Psoas muscle (tissue), 8 donors: ENCODE data around the gene CD14. TPM values are rescaled to one million over a fixed set of nuclear protein-coding genes. Genes with fewer than 3 reads are reported as not detected.

Experiments used
- ATAC-seq, 4 donors: fragments of 200-7000 bp; cut with Tn5 transposase; one replicate each; pipeline ENCODE4 v1.9.1; 2020; ENCODE audit warnings: moderate library complexity in 3 of 4, mild to moderate bottlenecking in 2 of 4
- DNase-seq, 2 donors: peaks; one replicate each; pipeline ENCODE4 v3.0.0-alpha.2; 2020
- H3K27ac ChIP-seq: fragments of 200-600 bp; one replicate; pipeline ENCODE4 v1.8.0; 2022
- H3K27me3 ChIP-seq, 3 donors: fragments of 200-600 bp in 1 of 3; one replicate each; pipeline versions ENCODE4 v1.6.1 to v1.8.0; 2013 to 2022; ENCODE audit warnings: low read length in 2 of 3, mild to moderate bottlenecking in 2 of 3, moderate library complexity in 1 of 3; ENCODE audit not compliant: insufficient read depth in 3 of 3
- H3K36me3 ChIP-seq, 2 donors: fragments of 200-600 bp in 1 of 2; one replicate each; pipeline versions ENCODE4 v1.6.1 to v1.8.0; 2013 to 2022; ENCODE audit warnings: low read depth in 1 of 2, mild to moderate bottlenecking in 1 of 2, moderate library complexity in 1 of 2; ENCODE audit not compliant: insufficient read depth in 1 of 2
- H3K4me1 ChIP-seq: fragments of 200-600 bp; one replicate; pipeline ENCODE4 v1.8.0; 2022
- H3K4me3 ChIP-seq: fragments of 200-600 bp; one replicate; pipeline ENCODE4 v1.8.0; 2022; ENCODE audit warnings: mild to moderate bottlenecking
- H3K9me3 ChIP-seq: fragments of 200-600 bp; one replicate; pipeline ENCODE4 v1.8.0; 2022
- CTCF ChIP-seq: fragments of 200-600 bp; IDR thresholded peaks from one replicate; pipeline ENCODE4 v1.8.0; 2022; ENCODE audit warnings: antibody characterized with exemption
- WGBS, 3 donors: extraction: QIAGEN DNeasy Blood & Tissue Kit; methylation state at CpG; one replicate each; pipeline versions ENCODE4 v1.1.6 to v1.1.7; 2013; 5-methylcytosine and 5-hydroxymethylcytosine counted together
- intact Hi-C, 2 donors: fragments of 100-400 bp; cut with DNase I; formaldehyde crosslinking; loops; one replicate each; pipeline versions ENCODE4 v1.11.0 to v1.14.2; 2022
- polyA plus RNA-seq, 3 donors: library from polyadenylated mRNA; stranded (reverse); fragments of 200-250 nt; gene quantifications; one replicate each; pipeline ENCODE4 v1.2.3, GENCODE V29; 2013
- total RNA-seq, 4 donors: library from RNA; stranded (reverse); fragmentation: NEBNext Ultra II Directional in 2 of 4; extraction: Animal tissue kit (Norgen Biotek cat#: 25700) in 2 of 4; gene quantifications; one replicate each; pipeline versions ENCODE4 v1.2.1 to v1.2.4, GENCODE V29; 2021 to 2023
- donor health status: healthy with polysubstance abuse.
- donor health status: DM: no; HTN: no; CAD: no; lungs with moderate emphysema.
- donor health status: Bipolar disorder and iron deficiency.
- donor health status: healthy.
- donor health status: DM: yes; HTN: yes; CAD: no.
- donor health status: DM: no; HTN: no; CAD: no.
- donor health status: DM: no; HTN: no; CAD: no.
- donor health status: DM: yes; HTN: yes; CAD: no.

Gene CD14
- total and polyA plus RNA-seq, 7 donors, result 4.9 to 43.9 (median 13.9) TPM

GRCh38 chr5:140637371-140638100 lies 4.6 kb upstream of the CD14 start:
- intact Hi-C loops, result loop anchor here (2.0 to 10.0 kb wide), 5 partner anchors 70 to 265 kb away; partner anchors contain the start of genes EIF4EBP3 (in 2 of the 2), ANKHD1 (in 1 of the 2), APBB3 (in 1 of the 2) and SLC35A4 (in 1 of the 2)
- ATAC-seq (no peak), DNase-seq (no peak)
- Histone ChIP-seq H3K4me1 (peaks cover 13% of the 10 kb centered on the region), H3K4me3 (no peak overlapping the region), H3K27ac (no peak overlapping the region), H3K36me3 (peaks cover 0 to 16% of the 10 kb centered on the region in 2 donors), H3K9me3 (no peaks in the 10 kb centered on the region), H3K27me3 (no peaks in the 10 kb centered on the region)
- no peak for TF ChIP-seq CTCF
- 88 to 92% (median 90%) methylated on average over 10 of the region's 10 CpGs for WGBS, 3 donors

- DNase-seq (no peak), ATAC-seq (no peak)
- intact Hi-C loops, result loop anchor here (5.0 to 10.0 kb wide), 3 partner anchors 68 to 263 kb away; partner anchors contain the start of gene ANKHD1 (in 1 of the 2)
- Histone ChIP-seq H3K4me1 (peaks cover 13% of the 10 kb centered on the region), H3K4me3 (no peak overlapping the region), H3K9me3 (no peaks in the 10 kb centered on the region), H3K27ac (no peak overlapping the region), H3K27me3 (no peaks in the 10 kb centered on the region), H3K36me3 (no peaks in the 10 kb centered on the region)
- WGBS, 3 donors, result 85 to 91% (median 87%) methylated on average over 8 of the region's 8 CpGs
- TF ChIP-seq CTCF, result no peak
Measured at GRCh38 chr5:140635291-140636257, 2.6 kb upstream of the CD14 start.

- Histone ChIP-seq H3K9me3 (no peaks in the 10 kb centered on the region), H3K4me1 (peaks cover 5% of the 10 kb centered on the region), H3K4me3 (no peak overlapping the region), H3K27ac (no peak overlapping the region), H3K27me3 (no peaks in the 10 kb centered on the region), H3K36me3 (no peaks in the 10 kb centered on the region)
- 61 to 80% (median 65%) methylated on average over 3 of the region's 3 CpGs for WGBS, 3 donors
- ATAC-seq (no peak), DNase-seq (no peak)
- no peak for TF ChIP-seq CTCF
- intact Hi-C loops, result loop anchor here in 1 of 2 donors (5.0 to 10.0 kb wide), 2 partner anchors 37 to 229 kb away; partner anchors contain the start of gene ANKHD1
Measured at GRCh38 chr5:140634103-140634502, 1.1 kb upstream of the CD14 start.

GRCh38 chr5:140633501-140633900 lies 526 bp upstream of the CD14 start:
- 91 to 97% (median 95%) methylated on average over 2 of the region's 2 CpGs for WGBS, 3 donors
- no peak for DNase-seq
- Histone ChIP-seq H3K4me1 (peaks cover 5% of the 10 kb centered on the region), H3K27ac (no peak overlapping the region), H3K36me3 (no peaks in the 10 kb centered on the region), H3K9me3 (no peaks in the 10 kb centered on the region), H3K4me3 (peak overlapping the region; percentile 75), H3K27me3 (no peaks in the 10 kb centered on the region)
- ATAC-seq, result no peak
- intact Hi-C loops, result loop anchor here in 1 of 2 donors (5.0 to 10.0 kb wide), 2 partner anchors 36 to 229 kb away; partner anchors contain the start of gene ANKHD1
- no peak for TF ChIP-seq CTCF
